Endothelial cell of umbilical vein (primary cell): Measurements from ENCODE around the gene NINL. TPM values are rescaled to one million over a fixed set of nuclear protein-coding genes. Genes with fewer than 3 reads are reported as not detected.

ENCODE experiments used
- BruUV-seq: library from RNA; stranded (reverse); fragments of 400-500 nt; replicated peaks from 2 replicates; lab custom pipeline; 2021; lab: Mats Ljungman, UMichigan
- CTCF ChIA-PET: fragments of 300-600, 350-600 bp; sonication (Branson Sonifier 250); formaldehyde crosslinking; loops from one replicate; lab custom pipeline; 2021; ENCODE audit warnings: antibody characterized with exemption, inconsistent platforms; lab: Charles Lee
- POLR2A ChIA-PET: fragments of 300-600, 350-600 bp; sonication (Branson Sonifier 250); formaldehyde crosslinking; loops from one replicate; lab custom pipeline; 2021; ENCODE audit warnings: antibody characterized with exemption, inconsistent platforms; lab: Charles Lee
- DNase-seq: peaks from one replicate; pipeline ENCODE4 v3.0.0-alpha.2; 2011; ENCODE audit warnings: low read depth, low spot score
- FAIRE-seq: peaks from 2 replicates; lab custom pipeline; 2011; peaks lifted over from hg19 to GRCh38; lab: Jason Lieb, UNC
- H2AFZ ChIP-seq: 2 replicates; pipeline ENCODE4 v1.6.0; 2012; ENCODE audit warnings: low read depth, low read length, control low read depth, inconsistent platforms
- H3K27ac ChIP-seq: 2 replicates; pipeline ENCODE4 v1.5.1; 2011; ENCODE audit warnings: low read depth, mild to moderate bottlenecking, control low read depth, low read length, moderate library complexity; ENCODE audit not compliant: insufficient read depth
- H3K27me3 ChIP-seq, 2 experiments: 2 replicates each; pipeline versions ENCODE4 v1.6.0 to v1.6.1; 2011; ENCODE audit warnings: low read length in 2 of 2, mixed read lengths in 1 of 2; ENCODE audit not compliant: control insufficient read depth in 2 of 2, insufficient read depth in 2 of 2
- H3K36me3 ChIP-seq, 2 experiments: 2 replicates in 1 of 2; 3 replicates in 1 of 2; pipeline ENCODE4 v1.5.1; 2011; ENCODE audit warnings: low read length in 2 of 2, mild to moderate bottlenecking in 1 of 2, moderate library complexity in 1 of 2; ENCODE audit not compliant: control insufficient read depth in 2 of 2, insufficient read depth in 2 of 2; ENCODE audit errors: extremely low read depth in 1 of 2
- H3K4me1 ChIP-seq: 3 replicates; pipeline ENCODE4 v1.5.1; 2011; ENCODE audit warnings: mild to moderate bottlenecking, low read length; ENCODE audit not compliant: control insufficient read depth, insufficient read depth; ENCODE audit errors: extremely low read depth
- H3K4me2 ChIP-seq: 2 replicates; pipeline ENCODE4 v1.6.1; 2011; ENCODE audit warnings: low read length, control low read depth, mixed read lengths; ENCODE audit not compliant: insufficient read depth
- H3K4me3 ChIP-seq, 3 experiments: fragments of 200-600 bp in 1 of 3; sonication (generic), shearing (Covaris generic) in 1 of 3; replicated peaks in 1 of 3; 2 replicates each; pipeline ENCODE4 v1.5.1; 2011 to 2016; ENCODE audit warnings: control low read depth in 3 of 3, low read length in 3 of 3, mild to moderate bottlenecking in 2 of 3, inconsistent platforms in 1 of 3, low read depth in 1 of 3, moderate library complexity in 1 of 3; ENCODE audit not compliant: insufficient read depth in 1 of 3
- H3K79me2 ChIP-seq: 2 replicates; pipeline ENCODE4 v1.6.0; 2012; ENCODE audit warnings: low read length, inconsistent platforms; ENCODE audit not compliant: control insufficient read depth, insufficient read depth
- H3K9ac ChIP-seq: replicated peaks from 2 replicates; pipeline ENCODE3; 2011; ENCODE audit warnings: low read length, control low read depth; ENCODE audit not compliant: insufficient read depth; ENCODE audit errors: extremely low read depth
- H3K9me1 ChIP-seq: replicated peaks from 3 replicates; pipeline ENCODE4 v1.6.0; 2011; ENCODE audit warnings: mild to moderate bottlenecking, low read length; ENCODE audit not compliant: control insufficient read depth, insufficient read depth; ENCODE audit errors: extremely low read depth
- H3K9me3 ChIP-seq: replicated peaks from 2 replicates; pipeline ENCODE4 v1.5.1; 2012; ENCODE audit warnings: low read length, inconsistent platforms; ENCODE audit not compliant: control insufficient read depth, insufficient read depth
- H4K20me1 ChIP-seq: replicated peaks from 2 replicates; pipeline ENCODE3; 2011; ENCODE audit warnings: mild to moderate bottlenecking, low read length; ENCODE audit not compliant: control insufficient read depth, insufficient read depth; ENCODE audit errors: extremely low read depth
- EZH2 ChIP-seq: IDR thresholded peaks from 2 replicates; pipeline ENCODE4 v1.6.1; 2012; ENCODE audit warnings: borderline replicate concordance, low read depth, mild to moderate bottlenecking, moderate library complexity, low read length, inconsistent platforms; ENCODE audit not compliant: severe bottlenecking
- FOS ChIP-seq: IDR thresholded peaks from 2 replicates; pipeline ENCODE4 v1.6.1; 2011; ENCODE audit warnings: mild to moderate bottlenecking, low read length, moderate library complexity, borderline replicate concordance; ENCODE audit not compliant: insufficient read depth
- GATA2 ChIP-seq: IDR thresholded peaks from 2 replicates; pipeline ENCODE4 v1.7.0; 2011; ENCODE audit warnings: low read depth, mild to moderate bottlenecking, moderate library complexity, mixed read lengths, low read length; ENCODE audit not compliant: insufficient read length, insufficient read depth
- JUN ChIP-seq: IDR thresholded peaks from 2 replicates; pipeline ENCODE4 v1.6.1; 2011; ENCODE audit warnings: borderline replicate concordance, low read depth; ENCODE audit not compliant: insufficient read length, insufficient read depth
- MYC ChIP-seq: IDR thresholded peaks from one replicate; pipeline ENCODE4 v1.6.1; 2011; ENCODE audit warnings: mild to moderate bottlenecking, low read depth, low read length
- POLR2A ChIP-seq: IDR thresholded peaks from 2 replicates; pipeline ENCODE4 v1.6.1; 2012; ENCODE audit warnings: low read depth, mild to moderate bottlenecking, control low read depth, low read length
- POLR2AphosphoS5 ChIP-seq: IDR thresholded peaks from 2 replicates; pipeline ENCODE4 v1.6.1; 2012; ENCODE audit warnings: low read depth, mild to moderate bottlenecking, control low read depth, low read length, moderate library complexity; ENCODE audit not compliant: insufficient read depth
- dilution Hi-C: fragments of 300-500 bp; cut with MboI; formaldehyde crosslinking; loops from one replicate; pipeline ENCODE4 v1.15.0; 2019; ENCODE audit warnings: low sequenced_read_pairs; ENCODE audit not compliant: extremely low pct_ligation_motif_present
- intact Hi-C: fragments of 100-400 bp; cut with micrococcal nuclease; formaldehyde crosslinking; loops from one replicate; pipeline ENCODE4 v1.10.0; 2022
- polyA plus RNA-seq, 4 experiments: library from polyadenylated mRNA; depleted of rRNA in 3 of 4; stranded (reverse) in 3 of 4; unstranded in 1 of 4; fragments of >200 nt; gene quantifications; 2 replicates each; pipeline versions ENCODE4 v1.2.1 to v1.2.3, GENCODE V29; 2011 to 2012; ENCODE audit warnings: missing spikeins in 1 of 4
- total RNA-seq: library from RNA; stranded (reverse); gene quantifications from 2 replicates; pipeline ENCODE4 v1.2.3, GENCODE V29; 2021
- TF ChIP-seq, protein P1 (sequence below): IDR thresholded peaks from 2 replicates; pipeline ENCODE4 v1.6.1; 2011; ENCODE audit not compliant: insufficient read depth, insufficient read length
- TF ChIP-seq, protein P2 (sequence below), 2 donors: IDR thresholded peaks; 1 replicate in 1 of 2; 2 replicates in 1 of 2; pipeline ENCODE4 v1.5.1; 2011; ENCODE audit warnings: low read length in 2 of 2, mild to moderate bottlenecking in 2 of 2, moderate library complexity in 2 of 2, control low read depth in 1 of 2, inconsistent platforms in 1 of 2, low read depth in 1 of 2; ENCODE audit not compliant: insufficient read depth in 1 of 2; ENCODE audit errors: extremely low read depth in 1 of 2

The NINL gene
- total and polyA plus RNA-seq, 2 donors (not counting 3 experiments of a cell fraction or from before 2014, with no cell fraction given): 13.2 to 25.5 TPM

DNA sequence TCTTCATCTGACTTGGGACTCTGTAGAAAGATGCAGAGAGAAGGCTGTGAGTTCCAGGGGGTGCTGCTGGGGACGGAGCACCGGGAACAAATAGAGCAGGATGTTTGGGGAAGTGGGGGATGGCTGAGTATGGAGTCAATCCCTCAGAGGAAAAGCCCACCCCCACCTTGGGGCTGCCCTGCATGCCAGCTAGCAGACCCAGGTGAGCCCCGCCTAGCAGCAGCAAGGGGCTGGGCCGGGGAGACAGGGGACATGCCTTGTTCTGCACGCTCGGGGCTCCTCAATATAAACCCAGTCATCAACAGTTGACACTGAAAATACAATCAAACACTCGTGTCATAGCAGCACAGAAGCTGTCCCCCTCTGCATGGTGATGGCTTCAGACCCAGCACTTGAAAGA is 74.6 kb downstream of the NINL start:
- Histone ChIP-seq H3K4me2 (no peak overlapping the region), H4K20me1 (no peaks in the 10 kb centered on the region), H3K9ac (no peak overlapping the region), H3K9me1 (no peaks in the 10 kb centered on the region), H3K79me2 (no peaks in the 10 kb centered on the region), H3K4me1 (peaks cover 19% of the 10 kb centered on the region), H3K27ac (no peak overlapping the region), H3K4me3 (no peak overlapping the region), H3K27me3 (no peaks in the 10 kb centered on the region), H2AFZ (no peak overlapping the region), H3K9me3 (peaks cover 6% of the 10 kb centered on the region), H3K36me3 (peaks cover 0 to 33% of the 10 kb centered on the region in 2 experiments)
- FAIRE-seq (no peak), DNase-seq (no peak)
- TF ChIP-seq, protein P1, sequence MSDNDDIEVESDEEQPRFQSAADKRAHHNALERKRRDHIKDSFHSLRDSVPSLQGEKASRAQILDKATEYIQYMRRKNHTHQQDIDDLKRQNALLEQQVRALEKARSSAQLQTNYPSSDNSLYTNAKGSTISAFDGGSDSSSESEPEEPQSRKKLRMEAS: no peak
- TF ChIP-seq POLR2A (no peak), JUN (no peak), GATA2 (no peak), FOS (no peak), POLR2AphosphoS5 (no peak), EZH2 (no peak), MYC (no peak)
- TF ChIP-seq, protein P2, sequence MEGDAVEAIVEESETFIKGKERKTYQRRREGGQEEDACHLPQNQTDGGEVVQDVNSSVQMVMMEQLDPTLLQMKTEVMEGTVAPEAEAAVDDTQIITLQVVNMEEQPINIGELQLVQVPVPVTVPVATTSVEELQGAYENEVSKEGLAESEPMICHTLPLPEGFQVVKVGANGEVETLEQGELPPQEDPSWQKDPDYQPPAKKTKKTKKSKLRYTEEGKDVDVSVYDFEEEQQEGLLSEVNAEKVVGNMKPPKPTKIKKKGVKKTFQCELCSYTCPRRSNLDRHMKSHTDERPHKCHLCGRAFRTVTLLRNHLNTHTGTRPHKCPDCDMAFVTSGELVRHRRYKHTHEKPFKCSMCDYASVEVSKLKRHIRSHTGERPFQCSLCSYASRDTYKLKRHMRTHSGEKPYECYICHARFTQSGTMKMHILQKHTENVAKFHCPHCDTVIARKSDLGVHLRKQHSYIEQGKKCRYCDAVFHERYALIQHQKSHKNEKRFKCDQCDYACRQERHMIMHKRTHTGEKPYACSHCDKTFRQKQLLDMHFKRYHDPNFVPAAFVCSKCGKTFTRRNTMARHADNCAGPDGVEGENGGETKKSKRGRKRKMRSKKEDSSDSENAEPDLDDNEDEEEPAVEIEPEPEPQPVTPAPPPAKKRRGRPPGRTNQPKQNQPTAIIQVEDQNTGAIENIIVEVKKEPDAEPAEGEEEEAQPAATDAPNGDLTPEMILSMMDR (IDR thresholded peaks at IDR 0.05; ENCODE audit: extremely low read depth in 1 of 2, insufficient read depth in 1 of 2, low read depth in 1 of 2, low read length in 2 of 2): no peak
- ChIA-PET POLR2A (no interaction called here), CTCF (no interaction called here)
- dilution Hi-C loops: no loop called here
- intact Hi-C loops: no loop called here
- BruUV-seq: no TSS peak
